GM12878 (cell line): Measurements from ENCODE around the gene GAK. TPM values are rescaled to one million over a fixed set of nuclear protein-coding genes. Genes with fewer than 3 reads are reported as not detected.

ENCODE experiments used
- ATAC-seq: fragments of 200-7000 bp; cut with Tn5 transposase; 3 replicates; pipeline ENCODE4 v1.9.1; 2020; ENCODE audit warnings: mild to moderate bottlenecking, moderate library complexity
- BruUV-seq: library from RNA; stranded (reverse); fragments of 400-500 nt; replicated peaks from 2 replicates; lab custom pipeline; 2021; lab: Mats Ljungman, UMichigan
- CTCF ChIA-PET: fragments of 300-600 bp; sonication (Branson Sonifier 250); formaldehyde crosslinking; extraction: SDS; loops from one replicate; lab custom pipeline; 2021; ENCODE audit warnings: inconsistent platforms; lab: Yijun Ruan, JAX
- POLR2A ChIA-PET: fragments of 350-600 bp; formaldehyde crosslinking; extraction: SDS; loops from one replicate; lab custom pipeline; 2021; ENCODE audit warnings: inconsistent platforms; lab: Charles Lee
- RAD21 ChIA-PET: fragments of 300-600 bp; sonication (Branson Sonifier 250); formaldehyde crosslinking; loops from one replicate; lab custom pipeline; 2023; ENCODE audit warnings: antibody characterized with exemption; ENCODE audit not compliant: unreplicated experiment; lab: Charles Lee
- SMC1A ChIA-PET: fragments of 300-600 bp; sonication (Branson Sonifier 250); formaldehyde crosslinking; loops from one replicate; lab custom pipeline; 2023; ENCODE audit not compliant: unreplicated experiment, uncharacterized antibody; lab: Charles Lee
- DNase-seq: peaks from one replicate; pipeline ENCODE4 v3.0.0-alpha.2; 2011; ENCODE audit warnings: low read depth, low spot score
- FAIRE-seq: peaks from 3 replicates; lab custom pipeline; 2011; peaks lifted over from hg19 to GRCh38; lab: Jason Lieb, UNC
- H2AFZ ChIP-seq: 2 replicates; pipeline ENCODE4 v1.6.0; 2011; ENCODE audit warnings: low read depth, low read length, control low read depth; ENCODE audit not compliant: control insufficient read depth
- H3K27ac ChIP-seq: 2 replicates; pipeline ENCODE4 v1.5.1; 2011; ENCODE audit warnings: control low read depth; ENCODE audit not compliant: control insufficient read depth, insufficient read depth
- H3K27me3 ChIP-seq, 2 experiments: replicated peaks in 1 of 2; 2 replicates each; pipeline versions ENCODE4 v1.6.0 to v1.6.1; 2011; ENCODE audit warnings: low read length in 1 of 2; ENCODE audit not compliant: control insufficient read depth in 2 of 2, insufficient read depth in 2 of 2
- H3K36me3 ChIP-seq, 2 experiments: 2 replicates each; pipeline ENCODE4 v1.5.1; 2011; ENCODE audit warnings: low read length in 1 of 2; ENCODE audit not compliant: control insufficient read depth in 2 of 2, insufficient read depth in 2 of 2
- H3K4me1 ChIP-seq: 2 replicates; pipeline ENCODE4 v1.6.1; 2011; ENCODE audit warnings: mild to moderate bottlenecking, low read length, moderate library complexity, mixed read lengths; ENCODE audit not compliant: control insufficient read depth, insufficient read depth
- H3K4me2 ChIP-seq: 2 replicates; pipeline ENCODE4 v1.6.0; 2011; ENCODE audit warnings: control low read depth; ENCODE audit not compliant: control insufficient read depth, insufficient read depth
- H3K4me3 ChIP-seq: fragments of 200-600 bp; sonication (generic); 2 replicates; pipeline ENCODE4 v1.5.1; 2016
- H3K79me2 ChIP-seq: 2 replicates; pipeline ENCODE4 v1.6.0; 2011; ENCODE audit warnings: low read length; ENCODE audit not compliant: control insufficient read depth, insufficient read depth
- H3K9ac ChIP-seq: 2 replicates; pipeline ENCODE4 v1.8.0; 2011; ENCODE audit warnings: low read length, control low read depth, mixed read lengths; ENCODE audit not compliant: control insufficient read depth, insufficient read depth
- H3K9me3 ChIP-seq: replicated peaks from 3 replicates; pipeline ENCODE4 v1.5.1; 2011; ENCODE audit warnings: mild to moderate bottlenecking, low read length; ENCODE audit not compliant: control insufficient read depth, insufficient read depth
- H4K20me1 ChIP-seq: 2 replicates; pipeline ENCODE4 v1.6.0; 2011; ENCODE audit not compliant: control insufficient read depth, insufficient read depth
- CHD2 ChIP-seq: IDR thresholded peaks from 2 replicates; pipeline ENCODE4 v1.6.1; 2011; ENCODE audit warnings: low read depth, low read length, improper control_type of control experiment, borderline replicate concordance
- EGR1 ChIP-seq, 2 experiments: IDR thresholded peaks; 1 replicate in 1 of 2; 2 replicates in 1 of 2; pipeline ENCODE4 v1.6.1; 2011 to 2012; ENCODE audit warnings: low read depth in 2 of 2, low read length in 2 of 2, borderline replicate concordance in 1 of 2, mild to moderate bottlenecking in 1 of 2, moderate library complexity in 1 of 2
- IRF3 ChIP-seq: fragments of 450-650 bp; IDR thresholded peaks from 2 replicates; pipeline ENCODE4 v1.6.1; 2014; ENCODE audit warnings: mild to moderate bottlenecking
- PAX8 ChIP-seq: fragments of 450-650 bp; IDR thresholded peaks from 2 replicates; pipeline ENCODE4 v1.6.1; 2017; ENCODE audit warnings: mild to moderate bottlenecking, moderate library complexity
- POLR2A ChIP-seq: IDR thresholded peaks from 2 replicates; pipeline ENCODE4 v1.6.1; 2011; ENCODE audit warnings: low read depth, mild to moderate bottlenecking, low read length
- RELA ChIP-seq: fragments of 450-650 bp; IDR thresholded peaks from 2 replicates; pipeline ENCODE4 v1.8.0; 2014; ENCODE audit warnings: borderline replicate concordance; ENCODE audit not compliant: partially characterized antibody
- WGBS: methylation state at CpG from one replicate; pipeline ENCODE4 v1.1.6; 2016; ENCODE audit warnings: low lambda C conversion rate; ENCODE audit not compliant: insufficient replicate concordance, insufficient coverage; ENCODE audit errors: missing lambda C conversion rate; 5-methylcytosine and 5-hydroxymethylcytosine counted together
- in situ Hi-C: fragments of 300-500 bp; cut with MboI; formaldehyde crosslinking; loops from 9 replicates; pipeline ENCODE4 v1.14.3; 2018; ENCODE audit warnings: mixed read lengths
- intact Hi-C: fragments of 100-400 bp; cut with micrococcal nuclease; formaldehyde crosslinking; loops from one replicate; pipeline ENCODE4 v1.14.2; 2022; ENCODE audit not compliant: unreplicated experiment
- polyA plus RNA-seq, 11 experiments: library from polyadenylated mRNA; depleted of rRNA in 4 of 11; unstranded in 6 of 11; stranded (reverse) in 5 of 11; fragments of >200 nt; fragmentation: Nextera tagmentation in 4 of 11; fragmentation: Illumina TruSeq in 1 of 11; extraction: Ambion mirVana in 4 of 11; extraction: Trizol in 1 of 11; gene quantifications; 1 replicate in 1 of 11; 2 replicates in 10 of 11; pipeline versions ENCODE4 v1.2.1 to v1.2.3, GENCODE V29; 2011 to 2016; ENCODE audit warnings: inconsistent platforms in 2 of 11, missing spikeins in 2 of 11, low read depth in 1 of 11
- total RNA-seq, 4 experiments: library from RNA; depleted of rRNA in 3 of 4; stranded (reverse); fragments of >200 nt in 3 of 4; fragmentation: Illumina TruSeq in 1 of 4; extraction: Trizol in 1 of 4; gene quantifications; 2 replicates each; pipeline versions ENCODE4 v1.2.1 to v1.2.3, GENCODE V29; 2013 to 2021

GAK gene
- total and polyA plus RNA-seq, 10 of the 15 experiments (the other 5 are each of a cell fraction or from before 2014, with no cell fraction given), result 0.82 to 127 (median 53.8) TPM

GRCh38 chr4:905485-906338, 26.4 kb downstream of the GAK start:
- Histone ChIP-seq H3K79me2 (no peaks in the 10 kb centered on the region; the same call in 1 of the 2 replicates), H3K9ac (no peak overlapping the region), H3K27me3 (no peaks in the 10 kb centered on the region), H3K4me2 (no peak overlapping the region), H3K9me3 (no peaks in the 10 kb centered on the region; the same call in 2 of the 3 replicates), H3K36me3 (peaks cover 5 to 45% of the 10 kb centered on the region in 2 experiments), H3K4me1 (no peaks in the 10 kb centered on the region), H3K4me3 (no peak overlapping the region), H3K27ac (no peak overlapping the region), H4K20me1 (no peaks in the 10 kb centered on the region), H2AFZ (no peak overlapping the region)
- in situ Hi-C loops (no loop called here), intact Hi-C loops (no loop called here)
- ChIA-PET POLR2A (no interaction called here), CTCF (no interaction called here), RAD21 (no interaction called here), SMC1A (no interaction called here)
- no peak for DNase-seq
- 97% methylated on average over 46 of the region's 49 CpGs for WGBS
- peak; percentile 25; the same call in 1 of the 2 replicates for TF ChIP-seq POLR2A
- TF ChIP-seq EGR1 (IDR thresholded peaks at IDR 0.05; ENCODE audit: borderline replicate concordance in 1 of 2, low read depth in 2 of 2, low read length in 2 of 2), result peak in 1 of 2 experiments; percentile 60; a peak in 1 of 3 replicates
- no peak for TF ChIP-seq PAX8
- no peak for TF ChIP-seq RELA
- no peak for TF ChIP-seq CHD2
- TF ChIP-seq IRF3, result no peak
- no peak for FAIRE-seq
- ATAC-seq, result no peak
- BruUV-seq, result no TSS peak
